HepG2 (cell line): Measurements from ENCODE around the gene UNC13D. TPM values are rescaled to one million over a fixed set of nuclear protein-coding genes. Genes with fewer than 3 reads are reported as not detected.

Source experiments
- DMAP1 ChIP-seq: IDR thresholded peaks from 2 replicates; pipeline ENCODE4 v1.6.1; 2016
- ELF1 ChIP-seq: sonication (generic); formaldehyde crosslinking; IDR thresholded peaks from 2 replicates; pipeline ENCODE4 v1.4.0; 2020; ENCODE audit warnings: missing genetic modification reagents
- RBM22 ChIP-seq: fragments of 200-400 bp; formaldehyde crosslinking; optimal IDR thresholded peaks from 2 replicates; pipeline ENCODE3; 2017; ENCODE audit warnings: mild to moderate bottlenecking, low read length, moderate library complexity
- RFX5 ChIP-seq: IDR thresholded peaks from 2 replicates; pipeline ENCODE4 v1.6.1; 2011; ENCODE audit warnings: low read depth, low read length, improper control_type of control experiment
- SMARCC2 ChIP-seq: fragments of 450-650 bp; IDR thresholded peaks from 2 replicates; pipeline ENCODE4 v1.6.1; 2017; ENCODE audit warnings: antibody characterized with exemption, mild to moderate bottlenecking
- SUZ12 ChIP-seq: fragments of 150-350 bp; IDR thresholded peaks from 2 replicates; pipeline ENCODE4 v1.6.1; 2014; ENCODE audit warnings: low read depth, low read length
- ZNF292 ChIP-seq: sonication (generic); formaldehyde crosslinking; IDR thresholded peaks from 2 replicates; pipeline ENCODE4 v1.8.1; 2022; ENCODE audit warnings: mild to moderate bottlenecking, low read depth, missing genetic modification reagents, borderline replicate concordance
- ZNF652 ChIP-seq: IDR thresholded peaks from 2 replicates; pipeline ENCODE4 v1.6.1; 2016; ENCODE audit warnings: low read depth, borderline replicate concordance
- ZNF674 ChIP-seq: sonication (generic); formaldehyde crosslinking; IDR thresholded peaks from 2 replicates; pipeline ENCODE4 v1.5.0; 2020; ENCODE audit warnings: low read depth, mild to moderate bottlenecking, missing genetic modification reagents
- polyA plus RNA-seq, 8 experiments: library from polyadenylated mRNA; depleted of rRNA in 3 of 8; stranded (reverse) in 7 of 8; unstranded in 1 of 8; fragments of >200 nt; fragmentation: Illumina TruSeq in 4 of 8; extraction: Trizol in 4 of 8; gene quantifications; 2 replicates each; pipeline versions ENCODE4 v1.2.1 to v1.2.3, GENCODE V29; 2011 to 2016; ENCODE audit warnings: low read depth in 4 of 8, missing spikeins in 1 of 8, mixed read lengths in 1 of 8; ENCODE audit not compliant: insufficient read depth in 1 of 8
- total RNA-seq, 5 experiments: library from RNA; depleted of rRNA; stranded (reverse); fragments of >200 nt; fragmentation: Illumina TruSeq; extraction: Trizol; gene quantifications; 2 replicates each; pipeline ENCODE4 v1.2.3, GENCODE V29; 2016; ENCODE audit warnings: low read depth in 1 of 5
- TF ChIP-seq, protein P1 (sequence below): sonication (generic); formaldehyde crosslinking; conservative IDR thresholded peaks from 2 replicates; pipeline ENCODE4 v1.8.0; 2022; ENCODE audit warnings: mild to moderate bottlenecking, moderate library complexity, missing genetic modification reagents
- TF ChIP-seq, protein P2 (sequence below): sonication (generic); formaldehyde crosslinking; IDR thresholded peaks from 2 replicates; pipeline ENCODE4 v1.4.0; 2020; ENCODE audit warnings: missing genetic modification reagents, borderline replicate concordance
- TF ChIP-seq, protein P3 (sequence below): sonication (generic); formaldehyde crosslinking; IDR thresholded peaks from 2 replicates; pipeline ENCODE4 v1.8.1; 2023; ENCODE audit warnings: missing genetic modification reagents, inconsistent platforms, borderline replicate concordance
- TF ChIP-seq, protein P4 (sequence below): fragments of 450-650 bp; IDR thresholded peaks from 2 replicates; pipeline ENCODE4 v1.6.1; 2017
- TF ChIP-seq, protein P5 (sequence below): sonication (generic); formaldehyde crosslinking; IDR thresholded peaks from 2 replicates; pipeline ENCODE4 v1.8.0; 2022; ENCODE audit warnings: missing genetic modification reagents, mild to moderate bottlenecking, borderline replicate concordance
- TF ChIP-seq, protein P6 (sequence below): sonication (generic); formaldehyde crosslinking; IDR thresholded peaks from 2 replicates; pipeline ENCODE4 v1.5.0; 2020; ENCODE audit warnings: missing genetic modification reagents
- TF ChIP-seq, protein P7 (sequence below): IDR thresholded peaks from 2 replicates; pipeline ENCODE4 v1.6.1; 2012; ENCODE audit warnings: inconsistent platforms

Gene UNC13D
- total and polyA plus RNA-seq, 2 of the 13 experiments (the other 11 are each of a cell fraction or from before 2014, with no cell fraction given): 29.7 to 42.7 TPM

DNA sequence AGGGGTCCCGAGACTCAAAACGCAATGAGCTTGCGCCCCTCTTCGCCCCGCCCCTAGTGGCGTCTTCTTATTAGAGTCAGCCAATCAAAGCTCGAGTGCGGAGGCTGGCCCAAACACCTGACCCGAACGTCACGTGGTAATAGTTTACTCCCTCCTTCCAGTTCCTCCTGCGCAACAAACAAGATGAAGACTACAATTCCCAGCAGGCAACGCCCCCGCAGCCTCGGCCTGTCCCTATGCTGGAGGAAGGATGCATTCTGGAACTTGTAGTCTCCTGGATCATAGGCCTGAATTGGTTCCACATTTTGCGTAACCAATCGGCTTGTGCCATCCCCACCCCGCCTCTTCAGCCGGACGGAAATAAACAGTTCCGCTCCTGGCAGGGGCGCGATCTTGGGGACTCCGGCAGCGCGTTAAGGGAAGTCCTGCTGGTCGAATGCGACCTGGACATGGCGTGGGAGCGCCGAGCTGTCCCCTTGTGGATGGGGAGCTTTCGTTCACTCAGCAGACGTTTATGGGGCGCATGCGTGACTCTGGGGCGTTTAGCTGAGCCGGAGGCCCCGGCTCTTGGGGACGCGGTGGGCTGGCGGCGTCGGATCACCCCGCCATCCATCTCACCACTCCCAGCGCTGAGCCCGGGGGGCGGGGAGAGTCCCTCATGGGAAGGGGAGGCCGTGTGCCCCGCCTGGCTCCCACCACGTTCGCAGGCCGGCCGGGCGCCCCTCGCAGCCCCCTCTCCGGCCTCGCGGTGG is 11.3 kb upstream of the UNC13D start, which contains the start of gene WBP2 (continued):
- TF ChIP-seq, protein P1, sequence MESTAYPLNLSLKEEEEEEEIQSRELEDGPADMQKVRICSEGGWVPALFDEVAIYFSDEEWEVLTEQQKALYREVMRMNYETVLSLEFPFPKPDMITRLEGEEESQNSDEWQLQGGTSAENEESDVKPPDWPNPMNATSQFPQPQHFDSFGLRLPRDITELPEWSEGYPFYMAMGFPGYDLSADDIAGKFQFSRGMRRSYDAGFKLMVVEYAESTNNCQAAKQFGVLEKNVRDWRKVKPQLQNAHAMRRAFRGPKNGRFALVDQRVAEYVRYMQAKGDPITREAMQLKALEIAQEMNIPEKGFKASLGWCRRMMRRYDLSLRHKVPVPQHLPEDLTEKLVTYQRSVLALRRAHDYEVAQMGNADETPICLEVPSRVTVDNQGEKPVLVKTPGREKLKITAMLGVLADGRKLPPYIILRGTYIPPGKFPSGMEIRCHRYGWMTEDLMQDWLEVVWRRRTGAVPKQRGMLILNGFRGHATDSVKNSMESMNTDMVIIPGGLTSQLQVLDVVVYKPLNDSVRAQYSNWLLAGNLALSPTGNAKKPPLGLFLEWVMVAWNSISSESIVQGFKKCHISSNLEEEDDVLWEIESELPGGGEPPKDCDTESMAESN (CRISPR knock-in tag): peak; percentile 93
- TF ChIP-seq, protein P2, sequence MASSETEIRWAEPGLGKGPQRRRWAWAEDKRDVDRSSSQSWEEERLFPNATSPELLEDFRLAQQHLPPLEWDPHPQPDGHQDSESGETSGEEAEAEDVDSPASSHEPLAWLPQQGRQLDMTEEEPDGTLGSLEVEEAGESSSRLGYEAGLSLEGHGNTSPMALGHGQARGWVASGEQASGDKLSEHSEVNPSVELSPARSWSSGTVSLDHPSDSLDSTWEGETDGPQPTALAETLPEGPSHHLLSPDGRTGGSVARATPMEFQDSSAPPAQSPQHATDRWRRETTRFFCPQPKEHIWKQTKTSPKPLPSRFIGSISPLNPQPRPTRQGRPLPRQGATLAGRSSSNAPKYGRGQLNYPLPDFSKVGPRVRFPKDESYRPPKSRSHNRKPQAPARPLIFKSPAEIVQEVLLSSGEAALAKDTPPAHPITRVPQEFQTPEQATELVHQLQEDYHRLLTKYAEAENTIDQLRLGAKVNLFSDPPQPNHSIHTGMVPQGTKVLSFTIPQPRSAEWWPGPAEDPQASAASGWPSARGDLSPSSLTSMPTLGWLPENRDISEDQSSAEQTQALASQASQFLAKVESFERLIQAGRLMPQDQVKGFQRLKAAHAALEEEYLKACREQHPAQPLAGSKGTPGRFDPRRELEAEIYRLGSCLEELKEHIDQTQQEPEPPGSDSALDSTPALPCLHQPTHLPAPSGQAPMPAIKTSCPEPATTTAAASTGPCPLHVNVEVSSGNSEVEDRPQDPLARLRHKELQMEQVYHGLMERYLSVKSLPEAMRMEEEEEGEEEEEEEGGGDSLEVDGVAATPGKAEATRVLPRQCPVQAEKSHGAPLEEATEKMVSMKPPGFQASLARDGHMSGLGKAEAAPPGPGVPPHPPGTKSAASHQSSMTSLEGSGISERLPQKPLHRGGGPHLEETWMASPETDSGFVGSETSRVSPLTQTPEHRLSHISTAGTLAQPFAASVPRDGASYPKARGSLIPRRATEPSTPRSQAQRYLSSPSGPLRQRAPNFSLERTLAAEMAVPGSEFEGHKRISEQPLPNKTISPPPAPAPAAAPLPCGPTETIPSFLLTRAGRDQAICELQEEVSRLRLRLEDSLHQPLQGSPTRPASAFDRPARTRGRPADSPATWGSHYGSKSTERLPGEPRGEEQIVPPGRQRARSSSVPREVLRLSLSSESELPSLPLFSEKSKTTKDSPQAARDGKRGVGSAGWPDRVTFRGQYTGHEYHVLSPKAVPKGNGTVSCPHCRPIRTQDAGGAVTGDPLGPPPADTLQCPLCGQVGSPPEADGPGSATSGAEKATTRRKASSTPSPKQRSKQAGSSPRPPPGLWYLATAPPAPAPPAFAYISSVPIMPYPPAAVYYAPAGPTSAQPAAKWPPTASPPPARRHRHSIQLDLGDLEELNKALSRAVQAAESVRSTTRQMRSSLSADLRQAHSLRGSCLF (CRISPR knock-in tag): no peak
- TF ChIP-seq, protein P3, sequence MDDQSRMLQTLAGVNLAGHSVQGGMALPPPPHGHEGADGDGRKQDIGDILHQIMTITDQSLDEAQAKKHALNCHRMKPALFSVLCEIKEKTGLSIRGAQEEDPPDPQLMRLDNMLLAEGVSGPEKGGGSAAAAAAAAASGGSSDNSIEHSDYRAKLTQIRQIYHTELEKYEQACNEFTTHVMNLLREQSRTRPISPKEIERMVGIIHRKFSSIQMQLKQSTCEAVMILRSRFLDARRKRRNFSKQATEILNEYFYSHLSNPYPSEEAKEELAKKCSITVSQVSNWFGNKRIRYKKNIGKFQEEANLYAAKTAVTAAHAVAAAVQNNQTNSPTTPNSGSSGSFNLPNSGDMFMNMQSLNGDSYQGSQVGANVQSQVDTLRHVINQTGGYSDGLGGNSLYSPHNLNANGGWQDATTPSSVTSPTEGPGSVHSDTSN (CRISPR knock-in tag): no peak
- no peak for TF ChIP-seq RBM22
- TF ChIP-seq, protein P4, sequence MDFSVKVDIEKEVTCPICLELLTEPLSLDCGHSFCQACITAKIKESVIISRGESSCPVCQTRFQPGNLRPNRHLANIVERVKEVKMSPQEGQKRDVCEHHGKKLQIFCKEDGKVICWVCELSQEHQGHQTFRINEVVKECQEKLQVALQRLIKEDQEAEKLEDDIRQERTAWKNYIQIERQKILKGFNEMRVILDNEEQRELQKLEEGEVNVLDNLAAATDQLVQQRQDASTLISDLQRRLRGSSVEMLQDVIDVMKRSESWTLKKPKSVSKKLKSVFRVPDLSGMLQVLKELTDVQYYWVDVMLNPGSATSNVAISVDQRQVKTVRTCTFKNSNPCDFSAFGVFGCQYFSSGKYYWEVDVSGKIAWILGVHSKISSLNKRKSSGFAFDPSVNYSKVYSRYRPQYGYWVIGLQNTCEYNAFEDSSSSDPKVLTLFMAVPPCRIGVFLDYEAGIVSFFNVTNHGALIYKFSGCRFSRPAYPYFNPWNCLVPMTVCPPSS: no peak
- TF ChIP-seq, protein P5, sequence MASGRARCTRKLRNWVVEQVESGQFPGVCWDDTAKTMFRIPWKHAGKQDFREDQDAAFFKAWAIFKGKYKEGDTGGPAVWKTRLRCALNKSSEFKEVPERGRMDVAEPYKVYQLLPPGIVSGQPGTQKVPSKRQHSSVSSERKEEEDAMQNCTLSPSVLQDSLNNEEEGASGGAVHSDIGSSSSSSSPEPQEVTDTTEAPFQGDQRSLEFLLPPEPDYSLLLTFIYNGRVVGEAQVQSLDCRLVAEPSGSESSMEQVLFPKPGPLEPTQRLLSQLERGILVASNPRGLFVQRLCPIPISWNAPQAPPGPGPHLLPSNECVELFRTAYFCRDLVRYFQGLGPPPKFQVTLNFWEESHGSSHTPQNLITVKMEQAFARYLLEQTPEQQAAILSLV: peak; percentile 47
- TF ChIP-seq, protein P6, sequence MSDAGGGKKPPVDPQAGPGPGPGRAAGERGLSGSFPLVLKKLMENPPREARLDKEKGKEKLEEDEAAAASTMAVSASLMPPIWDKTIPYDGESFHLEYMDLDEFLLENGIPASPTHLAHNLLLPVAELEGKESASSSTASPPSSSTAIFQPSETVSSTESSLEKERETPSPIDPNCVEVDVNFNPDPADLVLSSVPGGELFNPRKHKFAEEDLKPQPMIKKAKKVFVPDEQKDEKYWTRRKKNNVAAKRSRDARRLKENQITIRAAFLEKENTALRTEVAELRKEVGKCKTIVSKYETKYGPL (CRISPR knock-in tag): peak; percentile 73; the same call in 1 of the 2 replicates
- no peak; the same call in 1 of the 2 replicates for TF ChIP-seq RFX5
- TF ChIP-seq, protein P7, sequence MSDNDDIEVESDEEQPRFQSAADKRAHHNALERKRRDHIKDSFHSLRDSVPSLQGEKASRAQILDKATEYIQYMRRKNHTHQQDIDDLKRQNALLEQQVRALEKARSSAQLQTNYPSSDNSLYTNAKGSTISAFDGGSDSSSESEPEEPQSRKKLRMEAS: peak; percentile 85
- TF ChIP-seq ZNF652 (CRISPR knock-in tag): 0 out of 2 replicates have a peak, but pooled peaks have one; percentile 39
- TF ChIP-seq ZNF674: no peak
- TF ChIP-seq DMAP1: peak; percentile 82; the same call in 1 of the 2 replicates
- TF ChIP-seq SUZ12: peak; percentile 100
- TF ChIP-seq ELF1 (CRISPR knock-in tag): peak; percentile 91
- TF ChIP-seq ZNF292 (CRISPR knock-in tag): no peak
- no peak for TF ChIP-seq SMARCC2
